Parathyroid adenoma (tissue), 2 donors: Measurements from ENCODE around the gene PCTP.

Experiments
- H2AFZ ChIP-seq: fragments of 300-600 bp; sonication (generic); one replicate; pipeline ENCODE4 v1.7.0; 2017; ENCODE audit warnings: antibody characterized with exemption, mild to moderate bottlenecking
- H3K27ac ChIP-seq: fragments of 300-600 bp; sonication (generic); one replicate; pipeline ENCODE4 v1.7.0; 2017
- H3K27me3 ChIP-seq: fragments of 300-600 bp; sonication (generic); one replicate; pipeline ENCODE4 v1.7.0; 2017; ENCODE audit warnings: low read length; ENCODE audit not compliant: control insufficient read depth, insufficient read depth
- H3K36me3 ChIP-seq: fragments of 300-600 bp; sonication (generic); one replicate; pipeline ENCODE4 v1.7.0; 2017; ENCODE audit warnings: low read length; ENCODE audit not compliant: control insufficient read depth, insufficient read depth
- H3K4me1 ChIP-seq: fragments of 300-600 bp; sonication (generic); one replicate; pipeline ENCODE4 v1.7.0; 2017; ENCODE audit warnings: control low read depth
- H3K4me2 ChIP-seq: fragments of 300-600 bp; sonication (generic); one replicate; pipeline ENCODE4 v1.7.0; 2017; ENCODE audit warnings: low read length
- H3K4me3 ChIP-seq: fragments of 300-600 bp; sonication (generic); one replicate; pipeline ENCODE4 v1.7.0; 2017; ENCODE audit warnings: low read depth, low read length
- H3K79me2 ChIP-seq: fragments of 300-600 bp; sonication (generic); one replicate; pipeline ENCODE4 v1.7.0; 2017; ENCODE audit warnings: control low read depth
- H3K9ac ChIP-seq: fragments of 300-600 bp; sonication (generic); one replicate; pipeline ENCODE4 v1.7.0; 2017; ENCODE audit warnings: mild to moderate bottlenecking
- H3K9me3 ChIP-seq: fragments of 300-600 bp; sonication (generic); one replicate; pipeline ENCODE4 v1.7.0; 2017; ENCODE audit warnings: low read length; ENCODE audit not compliant: control insufficient read depth
- CTCF ChIP-seq: fragments of 300-600 bp; sonication (generic); IDR thresholded peaks from one replicate; pipeline ENCODE4 v1.7.0; 2017; ENCODE audit warnings: antibody characterized with exemption, mild to moderate bottlenecking
- donor health status: primary hyperparathyroidism.

The PCTP gene

DNA sequence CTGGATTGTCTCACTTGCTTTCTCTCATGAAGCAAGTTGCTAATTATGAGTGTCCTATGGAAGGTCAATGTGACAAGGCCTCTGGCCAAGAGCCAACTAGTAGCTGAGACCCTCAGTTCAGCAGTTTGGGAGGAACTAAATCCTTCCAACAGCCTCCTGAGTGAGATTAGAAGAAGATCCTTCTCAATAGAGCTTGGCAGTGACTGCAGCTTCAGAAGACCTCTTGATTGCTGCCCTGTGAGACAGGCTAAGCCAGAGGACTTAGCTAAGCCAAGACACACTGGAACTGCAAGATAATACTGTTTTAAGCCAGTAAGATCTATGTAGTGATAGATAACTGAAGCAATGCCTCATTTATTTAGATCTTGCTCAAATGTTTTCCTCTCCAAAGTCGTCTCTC is 34.3 kb downstream of the PCTP start:
- Histone ChIP-seq H2AFZ (no peak overlapping the region), H3K9ac (no peak overlapping the region), H3K27me3 (no peaks in the 10 kb centered on the region), H3K4me2 (no peak overlapping the region), H3K4me3 (no peak overlapping the region), H3K9me3 (no peaks in the 10 kb centered on the region), H3K79me2 (no peaks in the 10 kb centered on the region), H3K4me1 (no peaks in the 10 kb centered on the region), H3K27ac (no peak overlapping the region), H3K36me3 (no peaks in the 10 kb centered on the region)
- TF ChIP-seq CTCF = no peak

DNA sequence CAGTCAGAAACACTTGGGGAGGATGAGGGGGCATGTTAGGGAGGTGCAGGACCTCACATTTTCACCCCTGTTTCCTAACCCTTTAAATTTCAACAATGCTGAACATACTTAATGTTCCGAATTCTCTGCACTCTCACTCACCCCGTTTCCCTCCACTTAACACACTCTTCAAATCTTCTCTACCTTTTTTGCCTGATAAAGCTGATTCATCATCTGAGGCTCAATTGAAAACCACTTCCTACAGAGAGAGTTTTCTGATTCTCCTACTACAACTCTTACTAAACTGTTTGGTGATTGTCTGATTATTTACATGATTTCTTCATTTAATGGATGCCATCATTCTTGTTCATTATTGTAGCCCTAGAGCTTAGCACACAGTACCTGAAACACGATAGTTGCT is 42.4 kb downstream of the PCTP start:
- H3K4me1 ChIP-seq = no peaks in the 10 kb centered on the region
- no peaks in the 10 kb centered on the region for H3K27me3 ChIP-seq
- no peak for TF ChIP-seq CTCF
- no peak overlapping the region for H3K4me2 ChIP-seq
- H3K9ac ChIP-seq = no peak overlapping the region
- H3K4me3 ChIP-seq = no peak overlapping the region
- H3K36me3 ChIP-seq = no peaks in the 10 kb centered on the region
- no peak overlapping the region for H2AFZ ChIP-seq
- no peaks in the 10 kb centered on the region for H3K9me3 ChIP-seq
- H3K27ac ChIP-seq = no peak overlapping the region
- no peaks in the 10 kb centered on the region for H3K79me2 ChIP-seq

DNA sequence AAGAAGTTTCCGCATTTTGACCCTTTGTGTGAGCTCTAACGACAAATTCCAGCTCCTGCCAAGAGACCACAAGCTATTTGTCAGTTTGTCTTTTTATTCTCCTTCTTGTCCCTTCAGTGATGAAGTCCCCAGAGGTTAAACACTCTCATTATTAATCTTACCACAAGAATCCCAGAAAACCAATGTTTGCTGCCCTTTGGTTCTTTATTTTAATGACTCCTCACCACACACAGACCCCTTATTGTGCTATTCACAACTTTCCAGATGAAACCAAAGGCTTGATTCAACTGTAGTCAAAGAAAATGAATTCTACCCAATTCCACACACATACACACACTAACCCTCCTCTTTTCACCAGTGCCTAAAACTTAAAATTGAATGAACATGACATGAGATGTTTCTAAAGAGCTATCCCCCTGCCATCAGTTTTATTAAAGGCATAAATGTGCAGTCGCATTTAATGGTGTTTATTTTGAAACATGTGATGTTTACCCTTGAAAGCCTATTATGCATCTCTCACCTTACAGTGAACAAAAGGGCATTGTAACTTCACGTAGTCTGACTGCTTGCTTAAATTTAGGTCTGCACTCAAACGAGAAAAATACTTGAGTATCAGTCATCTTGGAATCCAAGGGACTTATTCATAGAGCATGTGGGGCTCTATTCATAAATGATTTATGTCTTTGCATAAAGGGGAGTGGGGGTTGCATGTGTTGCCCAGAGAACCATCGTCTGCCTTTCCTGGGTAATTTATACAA is 44.1 kb downstream of the PCTP start:
- no peak overlapping the region for H3K4me2 ChIP-seq
- H3K4me1 ChIP-seq = no peaks in the 10 kb centered on the region
- H3K36me3 ChIP-seq = no peaks in the 10 kb centered on the region
- no peak overlapping the region for H2AFZ ChIP-seq
- H3K9me3 ChIP-seq = no peaks in the 10 kb centered on the region
- no peaks in the 10 kb centered on the region for H3K27me3 ChIP-seq
- H3K79me2 ChIP-seq = no peaks in the 10 kb centered on the region
- no peak for TF ChIP-seq CTCF
- no peak overlapping the region for H3K27ac ChIP-seq
- no peak overlapping the region for H3K9ac ChIP-seq
- no peak overlapping the region for H3K4me3 ChIP-seq

- Histone ChIP-seq H3K79me2 (no peaks in the 10 kb centered on the region), H3K4me2 (no peak overlapping the region), H3K27me3 (no peaks in the 10 kb centered on the region), H3K4me3 (no peak overlapping the region), H3K9me3 (no peaks in the 10 kb centered on the region), H2AFZ (no peak overlapping the region), H3K9ac (no peak overlapping the region), H3K4me1 (no peaks in the 10 kb centered on the region), H3K27ac (no peak overlapping the region), H3K36me3 (no peaks in the 10 kb centered on the region)
- TF ChIP-seq CTCF = no peak
Observed at GRCh38 chr17:55806745-55807495, 56.1 kb downstream of the PCTP start.
